ENCODE data around the gene IL1RAPL1. TPM values are rescaled to one million over a fixed set of nuclear protein-coding genes. Genes with fewer than 3 reads are reported as not detected.

Gene IL1RAPL1
- total and polyA plus RNA-seq, 2 experiments from 2014 or later, result 0.18 to 0.49 TPM

DNA sequence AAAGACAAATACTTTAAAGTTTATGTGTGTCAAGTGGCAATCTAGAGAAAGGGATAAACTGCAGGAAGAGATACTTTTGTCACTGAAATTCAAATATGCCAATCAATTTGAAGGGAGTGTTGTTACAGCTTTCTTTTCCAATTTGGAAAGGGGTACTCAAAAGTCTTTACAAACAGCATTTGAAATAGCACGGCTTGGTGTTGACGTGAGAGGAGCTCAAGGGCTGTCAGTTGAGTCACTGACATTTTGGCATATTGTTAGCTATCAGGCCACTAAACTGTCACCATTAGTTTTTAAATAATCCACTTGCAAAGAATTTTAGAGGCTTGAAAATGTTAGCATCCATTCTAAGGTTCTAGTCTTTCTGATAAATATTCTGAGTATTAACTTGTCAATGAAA lies 698.4 kb downstream of the IL1RAPL1 start (continued):
- TF ChIP-seq, protein P1, sequence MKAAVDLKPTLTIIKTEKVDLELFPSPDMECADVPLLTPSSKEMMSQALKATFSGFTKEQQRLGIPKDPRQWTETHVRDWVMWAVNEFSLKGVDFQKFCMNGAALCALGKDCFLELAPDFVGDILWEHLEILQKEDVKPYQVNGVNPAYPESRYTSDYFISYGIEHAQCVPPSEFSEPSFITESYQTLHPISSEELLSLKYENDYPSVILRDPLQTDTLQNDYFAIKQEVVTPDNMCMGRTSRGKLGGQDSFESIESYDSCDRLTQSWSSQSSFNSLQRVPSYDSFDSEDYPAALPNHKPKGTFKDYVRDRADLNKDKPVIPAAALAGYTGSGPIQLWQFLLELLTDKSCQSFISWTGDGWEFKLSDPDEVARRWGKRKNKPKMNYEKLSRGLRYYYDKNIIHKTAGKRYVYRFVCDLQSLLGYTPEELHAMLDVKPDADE (IDR thresholded peaks at IDR 0.05), result no peak
- no peak for TF ChIP-seq EZH2 (IDR thresholded peaks at IDR 0.05; ENCODE audit: low read depth, unreplicated experiment)
- TF ChIP-seq, protein P2, sequence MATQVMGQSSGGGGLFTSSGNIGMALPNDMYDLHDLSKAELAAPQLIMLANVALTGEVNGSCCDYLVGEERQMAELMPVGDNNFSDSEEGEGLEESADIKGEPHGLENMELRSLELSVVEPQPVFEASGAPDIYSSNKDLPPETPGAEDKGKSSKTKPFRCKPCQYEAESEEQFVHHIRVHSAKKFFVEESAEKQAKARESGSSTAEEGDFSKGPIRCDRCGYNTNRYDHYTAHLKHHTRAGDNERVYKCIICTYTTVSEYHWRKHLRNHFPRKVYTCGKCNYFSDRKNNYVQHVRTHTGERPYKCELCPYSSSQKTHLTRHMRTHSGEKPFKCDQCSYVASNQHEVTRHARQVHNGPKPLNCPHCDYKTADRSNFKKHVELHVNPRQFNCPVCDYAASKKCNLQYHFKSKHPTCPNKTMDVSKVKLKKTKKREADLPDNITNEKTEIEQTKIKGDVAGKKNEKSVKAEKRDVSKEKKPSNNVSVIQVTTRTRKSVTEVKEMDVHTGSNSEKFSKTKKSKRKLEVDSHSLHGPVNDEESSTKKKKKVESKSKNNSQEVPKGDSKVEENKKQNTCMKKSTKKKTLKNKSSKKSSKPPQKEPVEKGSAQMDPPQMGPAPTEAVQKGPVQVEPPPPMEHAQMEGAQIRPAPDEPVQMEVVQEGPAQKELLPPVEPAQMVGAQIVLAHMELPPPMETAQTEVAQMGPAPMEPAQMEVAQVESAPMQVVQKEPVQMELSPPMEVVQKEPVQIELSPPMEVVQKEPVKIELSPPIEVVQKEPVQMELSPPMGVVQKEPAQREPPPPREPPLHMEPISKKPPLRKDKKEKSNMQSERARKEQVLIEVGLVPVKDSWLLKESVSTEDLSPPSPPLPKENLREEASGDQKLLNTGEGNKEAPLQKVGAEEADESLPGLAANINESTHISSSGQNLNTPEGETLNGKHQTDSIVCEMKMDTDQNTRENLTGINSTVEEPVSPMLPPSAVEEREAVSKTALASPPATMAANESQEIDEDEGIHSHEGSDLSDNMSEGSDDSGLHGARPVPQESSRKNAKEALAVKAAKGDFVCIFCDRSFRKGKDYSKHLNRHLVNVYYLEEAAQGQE (IDR thresholded peaks at IDR 0.05; ENCODE audit: unreplicated experiment), result no peak
- TF ChIP-seq EZH2phosphoT487 (IDR thresholded peaks at IDR 0.05; ENCODE audit: unreplicated experiment), result no peak
- TF ChIP-seq ZNF331 (CRISPR knock-in tag; IDR thresholded peaks at IDR 0.05; ENCODE audit: low read depth), result no peak
- no peak for TF ChIP-seq NANOG (IDR thresholded peaks at IDR 0.05; ENCODE audit: borderline replicate concordance)
- TF ChIP-seq POLR2AphosphoS5 (IDR thresholded peaks at IDR 0.05; ENCODE audit: low read depth), result no peak
- TF ChIP-seq JUNB (IDR thresholded peaks at IDR 0.05; ENCODE audit: unreplicated experiment), result no peak
- no peak for TF ChIP-seq STAT1 (IDR thresholded peaks at IDR 0.05; ENCODE audit: unreplicated experiment)
- TF ChIP-seq ZNF114 (CRISPR knock-in tag; IDR thresholded peaks at IDR 0.05), result no peak

DNA sequence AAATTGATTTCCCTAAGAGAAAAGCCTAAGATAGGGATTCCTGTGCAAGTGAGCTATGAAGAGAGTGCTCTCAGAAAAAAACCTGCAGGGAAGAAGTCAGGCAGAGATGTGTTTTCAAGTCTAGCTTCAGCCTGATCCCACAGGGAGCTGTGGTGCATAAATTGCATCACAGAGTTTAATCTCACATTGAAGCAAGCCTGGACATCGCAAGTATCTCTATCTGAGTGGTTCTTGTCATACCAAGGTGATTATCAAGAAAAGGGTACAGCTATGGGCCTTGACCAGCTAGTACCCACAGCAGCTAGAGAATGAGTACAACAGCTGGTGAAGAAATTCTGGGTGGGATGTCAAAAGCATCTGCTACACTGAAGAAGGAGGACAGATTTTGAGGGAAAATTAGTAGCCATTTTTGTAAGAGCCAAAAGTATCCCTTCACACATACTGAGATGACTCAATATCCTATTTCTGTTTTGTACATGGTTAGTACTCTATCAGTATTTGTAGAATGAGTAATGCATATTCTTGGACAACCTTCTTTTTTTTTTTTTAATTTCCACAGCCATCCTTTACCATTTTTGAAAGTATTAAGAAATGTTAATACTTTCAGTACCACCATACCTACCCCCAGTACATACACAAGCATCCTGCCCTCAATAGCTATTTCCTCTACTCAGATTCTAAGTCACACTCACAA lies 708.9 kb downstream of the IL1RAPL1 start:
- H3F3A ChIP-seq (replicated peaks; ENCODE audit: low read depth), result no peaks in the 10 kb centered on the region
- peaks cover 21% of the 10 kb centered on the region for H3K4me1 Mint-ChIP-seq
- H3K4me3 Mint-ChIP-seq, result no peak overlapping the region
- no peaks in the 10 kb centered on the region for H3K9me2 ChIP-seq (ENCODE audit: insufficient read depth)
- H3K79me2 ChIP-seq (replicated peaks; ENCODE audit: insufficient read depth), result no peaks in the 10 kb centered on the region
- H3K27ac Mint-ChIP-seq, result no peak overlapping the region
- H3K4me1 ChIP-seq (ENCODE audit: insufficient read depth), result peaks cover 13% of the 10 kb centered on the region
- no peaks in the 10 kb centered on the region for H3K27me3 Mint-ChIP-seq (ENCODE audit: insufficient read depth, low read depth, poor library complexity)
- no peak overlapping the region for H3K27ac ChIP-seq (ENCODE audit: low read depth)
- H3K4me2 ChIP-seq, result no peak overlapping the region
- DNase-seq (ENCODE audit: low spot score) (no peak), ATAC-seq (no peak)
- H3K27me3 ChIP-seq (ENCODE audit: insufficient read depth), result no peaks in the 10 kb centered on the region
- no peak overlapping the region for H3K4me3 ChIP-seq
- no peak overlapping the region for H2AFZ ChIP-seq
- TF ChIP-seq EZH2phosphoT487 (IDR thresholded peaks at IDR 0.05; ENCODE audit: unreplicated experiment), result no peak
- H3K36me3 ChIP-seq (ENCODE audit: insufficient read depth), result no peaks in the 10 kb centered on the region
- no peaks in the 10 kb centered on the region for H3K9me3 Mint-ChIP-seq
- no peaks in the 10 kb centered on the region for H4K20me1 ChIP-seq (replicated peaks; ENCODE audit: insufficient read depth)
- H3K36me3 Mint-ChIP-seq (ENCODE audit: low read depth), result peaks cover 3% of the 10 kb centered on the region; the same call in 2 of the 3 replicates

All from GM23338 (cell line).